Measurements from ENCODE around the gene TIGD2.

GRCh38 chr4:89111833-89112563, 665 bp downstream of the TIGD2 start:
- TF ChIP-seq CTCF (IDR thresholded peaks at IDR 0.05; ENCODE audit: poor library complexity, severe bottlenecking) (no peak), EZH2 (IDR thresholded peaks at IDR 0.05; ENCODE audit: borderline replicate concordance, insufficient read depth, low read length, poor library complexity, severe bottlenecking) (no peak), POLR2AphosphoS5 (IDR thresholded peaks at IDR 0.05) (no peak), EP300 (conservative IDR thresholded peaks at IDR 0.05; ENCODE audit: poor library complexity, severe bottlenecking) (no peak), TAF1 (IDR thresholded peaks at IDR 0.05; ENCODE audit: low read depth) (no peak), RAD21 (conservative IDR thresholded peaks at IDR 0.05) (no peak), SMC3 (conservative IDR thresholded peaks at IDR 0.05; ENCODE audit: poor library complexity) (no peak), MXI1 (conservative IDR thresholded peaks at IDR 0.05; ENCODE audit: poor library complexity, severe bottlenecking) (no peak)
- TF ChIP-seq, protein P1, sequence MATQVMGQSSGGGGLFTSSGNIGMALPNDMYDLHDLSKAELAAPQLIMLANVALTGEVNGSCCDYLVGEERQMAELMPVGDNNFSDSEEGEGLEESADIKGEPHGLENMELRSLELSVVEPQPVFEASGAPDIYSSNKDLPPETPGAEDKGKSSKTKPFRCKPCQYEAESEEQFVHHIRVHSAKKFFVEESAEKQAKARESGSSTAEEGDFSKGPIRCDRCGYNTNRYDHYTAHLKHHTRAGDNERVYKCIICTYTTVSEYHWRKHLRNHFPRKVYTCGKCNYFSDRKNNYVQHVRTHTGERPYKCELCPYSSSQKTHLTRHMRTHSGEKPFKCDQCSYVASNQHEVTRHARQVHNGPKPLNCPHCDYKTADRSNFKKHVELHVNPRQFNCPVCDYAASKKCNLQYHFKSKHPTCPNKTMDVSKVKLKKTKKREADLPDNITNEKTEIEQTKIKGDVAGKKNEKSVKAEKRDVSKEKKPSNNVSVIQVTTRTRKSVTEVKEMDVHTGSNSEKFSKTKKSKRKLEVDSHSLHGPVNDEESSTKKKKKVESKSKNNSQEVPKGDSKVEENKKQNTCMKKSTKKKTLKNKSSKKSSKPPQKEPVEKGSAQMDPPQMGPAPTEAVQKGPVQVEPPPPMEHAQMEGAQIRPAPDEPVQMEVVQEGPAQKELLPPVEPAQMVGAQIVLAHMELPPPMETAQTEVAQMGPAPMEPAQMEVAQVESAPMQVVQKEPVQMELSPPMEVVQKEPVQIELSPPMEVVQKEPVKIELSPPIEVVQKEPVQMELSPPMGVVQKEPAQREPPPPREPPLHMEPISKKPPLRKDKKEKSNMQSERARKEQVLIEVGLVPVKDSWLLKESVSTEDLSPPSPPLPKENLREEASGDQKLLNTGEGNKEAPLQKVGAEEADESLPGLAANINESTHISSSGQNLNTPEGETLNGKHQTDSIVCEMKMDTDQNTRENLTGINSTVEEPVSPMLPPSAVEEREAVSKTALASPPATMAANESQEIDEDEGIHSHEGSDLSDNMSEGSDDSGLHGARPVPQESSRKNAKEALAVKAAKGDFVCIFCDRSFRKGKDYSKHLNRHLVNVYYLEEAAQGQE (IDR thresholded peaks at IDR 0.05; ENCODE audit: borderline replicate concordance), result no peak
